HepG2 (cell line): Measurements from ENCODE around the gene ACTR10. TPM values are rescaled to one million over a fixed set of nuclear protein-coding genes. Genes with fewer than 3 reads are reported as not detected.

ENCODE experiments used
- CHCHD3 ChIP-seq: sonication (generic); formaldehyde crosslinking; IDR thresholded peaks from 2 replicates; pipeline ENCODE4 v1.8.0; 2022; ENCODE audit warnings: mild to moderate bottlenecking, missing genetic modification reagents, moderate library complexity
- NKX3-1 ChIP-seq: sonication (generic); formaldehyde crosslinking; IDR thresholded peaks from 2 replicates; pipeline ENCODE4 v1.5.0; 2020; ENCODE audit warnings: missing genetic modification reagents
- SPEN ChIP-seq: sonication (generic); formaldehyde crosslinking; IDR thresholded peaks from 2 replicates; pipeline ENCODE4 v1.5.1; 2020; ENCODE audit warnings: low read depth, mild to moderate bottlenecking, missing genetic modification reagents
- SRF ChIP-seq: IDR thresholded peaks from 2 replicates; pipeline ENCODE4 v1.6.1; 2011; ENCODE audit warnings: mild to moderate bottlenecking, low read depth, low read length, moderate library complexity
- TCF7L2 ChIP-seq: IDR thresholded peaks from 2 replicates; pipeline ENCODE4 v1.6.1; 2011; ENCODE audit warnings: mild to moderate bottlenecking, low read depth, low read length, moderate library complexity
- TRIM24 ChIP-seq: sonication (generic); formaldehyde crosslinking; IDR thresholded peaks from 2 replicates; pipeline ENCODE4 v1.8.0; 2022; ENCODE audit warnings: mild to moderate bottlenecking, missing genetic modification reagents
- ZKSCAN8 ChIP-seq: IDR thresholded peaks from 2 replicates; pipeline ENCODE4 v1.6.1; 2016; ENCODE audit warnings: borderline replicate concordance, missing genetic modification reagents, missing compliant biosample characterization
- ZNF451 ChIP-seq: sonication (generic); formaldehyde crosslinking; IDR thresholded peaks from 2 replicates; pipeline ENCODE4 v1.5.0; 2020; ENCODE audit warnings: mild to moderate bottlenecking, missing genetic modification reagents
- ZNF615 ChIP-seq: sonication (generic); formaldehyde crosslinking; IDR thresholded peaks from 2 replicates; pipeline ENCODE4 v1.5.0; 2020; ENCODE audit warnings: mild to moderate bottlenecking, missing genetic modification reagents, borderline replicate concordance
- ZNF619 ChIP-seq: sonication (generic); formaldehyde crosslinking; IDR thresholded peaks from 2 replicates; pipeline ENCODE4 v1.4.0; 2020; ENCODE audit warnings: mild to moderate bottlenecking, missing genetic modification reagents
- ZNF879 ChIP-seq: sonication (generic); formaldehyde crosslinking; IDR thresholded peaks from 2 replicates; pipeline ENCODE4 v1.8.1; 2023; ENCODE audit warnings: missing genetic modification reagents
- polyA plus RNA-seq, 8 experiments: library from polyadenylated mRNA; depleted of rRNA in 3 of 8; stranded (reverse) in 7 of 8; unstranded in 1 of 8; fragments of >200 nt; fragmentation: Illumina TruSeq in 4 of 8; extraction: Trizol in 4 of 8; gene quantifications; 2 replicates each; pipeline versions ENCODE4 v1.2.1 to v1.2.3, GENCODE V29; 2011 to 2016; ENCODE audit warnings: low read depth in 4 of 8, missing spikeins in 1 of 8, mixed read lengths in 1 of 8; ENCODE audit not compliant: insufficient read depth in 1 of 8
- total RNA-seq, 5 experiments: library from RNA; depleted of rRNA; stranded (reverse); fragments of >200 nt; fragmentation: Illumina TruSeq; extraction: Trizol; gene quantifications; 2 replicates each; pipeline ENCODE4 v1.2.3, GENCODE V29; 2016; ENCODE audit warnings: low read depth in 1 of 5
- TF ChIP-seq, protein P1 (sequence below): sonication (generic); formaldehyde crosslinking; IDR thresholded peaks from 2 replicates; pipeline ENCODE4 v1.8.0; 2023; ENCODE audit warnings: mild to moderate bottlenecking, missing genetic modification reagents
- TF ChIP-seq, protein P2 (sequence below): sonication (generic); formaldehyde crosslinking; IDR thresholded peaks from 2 replicates; pipeline ENCODE4 v1.5.0; 2020; ENCODE audit warnings: mild to moderate bottlenecking, missing genetic modification reagents
- TF ChIP-seq, protein P3 (sequence below): sonication (generic); formaldehyde crosslinking; IDR thresholded peaks from 2 replicates; pipeline ENCODE4 v1.5.0; 2020; ENCODE audit warnings: missing genetic modification reagents
- TF ChIP-seq, protein P4 (sequence below): sonication (generic); formaldehyde crosslinking; IDR thresholded peaks from 2 replicates; pipeline ENCODE4 v1.5.1; 2020; ENCODE audit warnings: missing genetic modification reagents, mild to moderate bottlenecking, borderline replicate concordance
- TF ChIP-seq, protein P5 (sequence below): sonication (generic); formaldehyde crosslinking; IDR thresholded peaks from 2 replicates; pipeline ENCODE4 v1.5.1; 2020; ENCODE audit warnings: mild to moderate bottlenecking, missing genetic modification reagents, moderate library complexity
- TF ChIP-seq, protein P6 (sequence below): IDR thresholded peaks from 2 replicates; pipeline ENCODE4 v1.6.1; 2016; ENCODE audit warnings: low read depth
- TF ChIP-seq, protein P7 (sequence below): sonication (generic); formaldehyde crosslinking; IDR thresholded peaks from 2 replicates; pipeline ENCODE4 v1.5.0; 2020; ENCODE audit warnings: missing genetic modification reagents

The ACTR10 gene
- total and polyA plus RNA-seq, 2 of the 13 experiments (the other 11 are each of a cell fraction or from before 2014, with no cell fraction given): 30.0 to 41.3 TPM

DNA sequence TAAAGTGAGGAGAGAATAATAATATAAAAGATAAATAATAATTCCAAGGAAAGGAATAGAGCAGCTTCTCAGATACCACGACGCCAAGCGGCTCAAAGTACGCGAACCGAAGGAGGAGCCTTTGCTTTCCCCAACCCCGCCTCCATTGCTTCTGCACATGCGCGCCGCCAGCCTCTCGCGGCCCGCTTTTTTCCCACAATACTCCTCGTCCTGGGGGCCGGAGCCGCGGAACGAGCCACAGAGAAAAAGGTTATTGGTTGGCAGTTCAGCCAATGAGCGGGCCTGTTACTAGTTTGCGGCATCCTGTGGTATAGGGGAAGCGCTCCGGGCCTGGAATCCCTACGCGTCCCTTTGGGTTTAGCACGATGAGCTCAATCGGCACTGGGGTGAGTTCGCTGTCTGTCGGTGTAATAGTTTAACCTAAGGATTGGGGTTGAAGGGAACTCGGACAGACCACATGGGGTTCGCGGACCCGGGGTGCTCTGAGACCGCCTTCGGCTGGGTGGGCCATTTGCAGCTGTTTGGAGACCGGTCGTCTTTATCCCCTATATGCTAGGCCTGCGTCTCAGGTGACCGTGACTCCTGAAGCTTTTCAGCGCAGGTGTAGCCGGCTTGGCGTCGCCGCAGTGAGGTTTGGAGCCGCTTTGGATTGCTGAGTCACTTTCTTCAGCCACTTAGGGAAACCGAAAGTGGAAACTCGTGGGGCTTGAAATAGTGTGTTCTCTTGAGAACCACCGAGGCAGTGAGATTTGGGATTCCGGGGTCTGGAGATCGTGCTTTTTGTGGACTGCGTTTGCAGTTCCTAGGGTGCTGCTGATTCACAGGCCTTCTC lies 44.8 kb downstream of the ACTR10 start, which contains the start of gene PSMA3 (continued):
- no peak for TF ChIP-seq ZKSCAN8 (CRISPR knock-in tag)
- TF ChIP-seq, protein P1, sequence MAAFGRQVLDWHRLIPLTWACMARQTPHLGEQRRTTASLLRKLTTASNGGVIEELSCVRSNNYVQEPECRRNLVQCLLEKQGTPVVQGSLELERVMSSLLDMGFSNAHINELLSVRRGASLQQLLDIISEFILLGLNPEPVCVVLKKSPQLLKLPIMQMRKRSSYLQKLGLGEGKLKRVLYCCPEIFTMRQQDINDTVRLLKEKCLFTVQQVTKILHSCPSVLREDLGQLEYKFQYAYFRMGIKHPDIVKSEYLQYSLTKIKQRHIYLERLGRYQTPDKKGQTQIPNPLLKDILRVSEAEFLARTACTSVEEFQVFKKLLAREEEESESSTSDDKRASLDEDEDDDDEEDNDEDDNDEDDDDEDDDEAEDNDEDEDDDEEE (CRISPR knock-in tag): no peak
- TF ChIP-seq ZNF615 (CRISPR knock-in tag): 0 out of 2 replicates have a peak, but pooled peaks have one; percentile 37
- no peak for TF ChIP-seq TRIM24 (CRISPR knock-in tag)
- peak; percentile 64 for TF ChIP-seq NKX3-1
- TF ChIP-seq CHCHD3: no peak
- TF ChIP-seq ZNF619 (CRISPR knock-in tag): no peak
- TF ChIP-seq ZNF879: no peak
- no peak for TF ChIP-seq TCF7L2
- TF ChIP-seq, protein P2, sequence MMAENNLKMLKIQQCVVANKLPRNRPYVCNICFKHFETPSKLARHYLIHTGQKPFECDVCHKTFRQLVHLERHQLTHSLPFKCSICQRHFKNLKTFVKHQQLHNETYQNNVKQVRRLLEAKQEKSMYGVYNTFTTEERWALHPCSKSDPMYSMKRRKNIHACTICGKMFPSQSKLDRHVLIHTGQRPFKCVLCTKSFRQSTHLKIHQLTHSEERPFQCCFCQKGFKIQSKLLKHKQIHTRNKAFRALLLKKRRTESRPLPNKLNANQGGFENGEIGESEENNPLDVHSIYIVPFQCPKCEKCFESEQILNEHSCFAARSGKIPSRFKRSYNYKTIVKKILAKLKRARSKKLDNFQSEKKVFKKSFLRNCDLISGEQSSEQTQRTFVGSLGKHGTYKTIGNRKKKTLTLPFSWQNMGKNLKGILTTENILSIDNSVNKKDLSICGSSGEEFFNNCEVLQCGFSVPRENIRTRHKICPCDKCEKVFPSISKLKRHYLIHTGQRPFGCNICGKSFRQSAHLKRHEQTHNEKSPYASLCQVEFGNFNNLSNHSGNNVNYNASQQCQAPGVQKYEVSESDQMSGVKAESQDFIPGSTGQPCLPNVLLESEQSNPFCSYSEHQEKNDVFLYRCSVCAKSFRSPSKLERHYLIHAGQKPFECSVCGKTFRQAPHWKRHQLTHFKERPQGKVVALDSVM (CRISPR knock-in tag): no peak
- TF ChIP-seq SPEN: peak; percentile 13; the same call in 1 of the 2 replicates
- TF ChIP-seq, protein P3, sequence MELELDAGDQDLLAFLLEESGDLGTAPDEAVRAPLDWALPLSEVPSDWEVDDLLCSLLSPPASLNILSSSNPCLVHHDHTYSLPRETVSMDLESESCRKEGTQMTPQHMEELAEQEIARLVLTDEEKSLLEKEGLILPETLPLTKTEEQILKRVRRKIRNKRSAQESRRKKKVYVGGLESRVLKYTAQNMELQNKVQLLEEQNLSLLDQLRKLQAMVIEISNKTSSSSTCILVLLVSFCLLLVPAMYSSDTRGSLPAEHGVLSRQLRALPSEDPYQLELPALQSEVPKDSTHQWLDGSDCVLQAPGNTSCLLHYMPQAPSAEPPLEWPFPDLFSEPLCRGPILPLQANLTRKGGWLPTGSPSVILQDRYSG (CRISPR knock-in tag): no peak
- no peak for TF ChIP-seq SRF
- no peak for TF ChIP-seq ZNF451 (CRISPR knock-in tag)
- TF ChIP-seq, protein P4, sequence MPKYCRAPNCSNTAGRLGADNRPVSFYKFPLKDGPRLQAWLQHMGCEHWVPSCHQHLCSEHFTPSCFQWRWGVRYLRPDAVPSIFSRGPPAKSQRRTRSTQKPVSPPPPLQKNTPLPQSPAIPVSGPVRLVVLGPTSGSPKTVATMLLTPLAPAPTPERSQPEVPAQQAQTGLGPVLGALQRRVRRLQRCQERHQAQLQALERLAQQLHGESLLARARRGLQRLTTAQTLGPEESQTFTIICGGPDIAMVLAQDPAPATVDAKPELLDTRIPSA: peak; percentile 91; the same call in 1 of the 2 replicates
- TF ChIP-seq, protein P5, sequence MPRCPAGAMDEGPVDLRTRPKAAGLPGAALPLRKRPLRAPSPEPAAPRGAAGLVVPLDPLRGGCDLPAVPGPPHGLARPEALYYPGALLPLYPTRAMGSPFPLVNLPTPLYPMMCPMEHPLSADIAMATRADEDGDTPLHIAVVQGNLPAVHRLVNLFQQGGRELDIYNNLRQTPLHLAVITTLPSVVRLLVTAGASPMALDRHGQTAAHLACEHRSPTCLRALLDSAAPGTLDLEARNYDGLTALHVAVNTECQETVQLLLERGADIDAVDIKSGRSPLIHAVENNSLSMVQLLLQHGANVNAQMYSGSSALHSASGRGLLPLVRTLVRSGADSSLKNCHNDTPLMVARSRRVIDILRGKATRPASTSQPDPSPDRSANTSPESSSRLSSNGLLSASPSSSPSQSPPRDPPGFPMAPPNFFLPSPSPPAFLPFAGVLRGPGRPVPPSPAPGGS (CRISPR knock-in tag): no peak
- TF ChIP-seq, protein P6, sequence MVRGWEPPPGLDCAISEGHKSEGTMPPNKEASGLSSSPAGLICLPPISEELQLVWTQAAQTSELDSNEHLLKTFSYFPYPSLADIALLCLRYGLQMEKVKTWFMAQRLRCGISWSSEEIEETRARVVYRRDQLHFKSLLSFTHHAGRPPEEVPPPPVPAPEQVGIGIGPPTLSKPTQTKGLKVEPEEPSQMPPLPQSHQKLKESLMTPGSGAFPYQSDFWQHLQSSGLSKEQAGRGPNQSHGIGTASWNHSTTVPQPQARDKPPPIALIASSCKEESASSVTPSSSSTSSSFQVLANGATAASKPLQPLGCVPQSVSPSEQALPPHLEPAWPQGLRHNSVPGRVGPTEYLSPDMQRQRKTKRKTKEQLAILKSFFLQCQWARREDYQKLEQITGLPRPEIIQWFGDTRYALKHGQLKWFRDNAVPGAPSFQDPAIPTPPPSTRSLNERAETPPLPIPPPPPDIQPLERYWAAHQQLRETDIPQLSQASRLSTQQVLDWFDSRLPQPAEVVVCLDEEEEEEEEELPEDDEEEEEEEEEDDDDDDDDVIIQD (CRISPR knock-in tag): peak; percentile 55; the same call in 1 of the 2 replicates
- TF ChIP-seq, protein P7, sequence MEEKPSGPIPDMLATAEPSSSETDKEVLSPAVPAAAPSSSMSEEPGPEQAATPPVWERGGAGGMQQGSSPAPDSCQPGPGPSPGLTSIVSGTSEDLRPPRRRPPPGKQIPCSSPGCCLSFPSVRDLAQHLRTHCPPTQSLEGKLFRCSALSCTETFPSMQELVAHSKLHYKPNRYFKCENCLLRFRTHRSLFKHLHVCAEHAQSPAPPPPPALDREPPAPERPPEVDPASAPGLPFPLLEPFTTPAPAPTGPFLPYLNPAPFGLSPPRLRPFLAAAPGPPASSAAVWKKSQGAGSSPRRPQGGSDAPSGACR (CRISPR knock-in tag): no peak
